ENCODE data around the gene TLN1. TPM values are rescaled to one million over a fixed set of nuclear protein-coding genes. Genes with fewer than 3 reads are reported as not detected.
A peak's percentile ranks its signal among the peaks of the same experiment; 100 is the strongest.

Gene TLN1
- total RNA-seq, 3 donors from 2014 or later: 163 to 497 (median 215) TPM

GRCh38 chr9:35729101-35729500 is 2.9 kb downstream of the TLN1 start:
- intact Hi-C loops (cut with DNase I; ENCODE audit: low total_unique reads): loop anchor here (1.0 kb wide), 1 partner anchor 33 kb away; no protein-coding TSS in a partner anchor
- DNase-seq (ENCODE audit: low spot score in 2 of 2): no peak
- H3K4me1 ChIP-seq: peaks cover 13 to 30% of the 10 kb centered on the region in 2 donors

GRCh38 chr9:35728041-35728971 is 3.7 kb downstream of the TLN1 start:
- peaks cover 13 to 26% of the 10 kb centered on the region in 2 donors for H3K4me1 ChIP-seq
- no peaks in the 10 kb centered on the region for H3K27me3 ChIP-seq
- intact Hi-C loops (cut with DNase I; ENCODE audit: low total_unique reads): no loop called here
- H3K9me3 ChIP-seq: no peaks in the 10 kb centered on the region
- peak in 1 of 2 donors; percentile 79 for DNase-seq (ENCODE audit: low spot score in 2 of 2)
- H3K4me3 ChIP-seq: peak overlapping the region; percentile 18 to 82 (median 74)
- peak; percentile 14 to 58 (median 39) for TF ChIP-seq POLR2AphosphoS5 (IDR thresholded peaks at IDR 0.05)
- no peak for TF ChIP-seq POLR2A (IDR thresholded peaks at IDR 0.05)
- H3K27ac ChIP-seq: peak overlapping the region; percentile 98 to 99
- peaks cover 10% of the 10 kb centered on the region for H3K36me3 ChIP-seq

More at GRCh38 chr9:35729101-35729500, 2.9 kb downstream of the TLN1 start:
- Histone ChIP-seq H3K36me3 (peaks cover 10% of the 10 kb centered on the region), H3K27me3 (no peaks in the 10 kb centered on the region), H3K4me3 (peak overlapping the region; percentile 74 to 82 (median 79)), H3K9me3 (no peaks in the 10 kb centered on the region), H3K27ac (peak overlapping the region; percentile 98 to 99)
- TF ChIP-seq POLR2AphosphoS5 (IDR thresholded peaks at IDR 0.05): no peak
- no peak for TF ChIP-seq POLR2A (IDR thresholded peaks at IDR 0.05)
- TF ChIP-seq CTCF (IDR thresholded peaks at IDR 0.05): no peak

GRCh38 chr9:35727676-35728040 is 4.3 kb downstream of the TLN1 start:
- TF ChIP-seq CTCF (IDR thresholded peaks at IDR 0.05): no peak
- TF ChIP-seq POLR2A (IDR thresholded peaks at IDR 0.05): no peak
- TF ChIP-seq POLR2AphosphoS5 (IDR thresholded peaks at IDR 0.05): no peak
- H3K36me3 ChIP-seq: peaks cover 10% of the 10 kb centered on the region
- no peak for DNase-seq (ENCODE audit: low spot score in 2 of 2)
- peak overlapping the region; percentile 98 to 99 for H3K27ac ChIP-seq
- peaks cover 13 to 23% of the 10 kb centered on the region in 2 donors for H3K4me1 ChIP-seq
- H3K4me3 ChIP-seq: peak overlapping the region; percentile 5 to 82 (median 74)
- intact Hi-C loops (cut with DNase I; ENCODE audit: low total_unique reads): no loop called here
- no peaks in the 10 kb centered on the region for H3K9me3 ChIP-seq
- H3K27me3 ChIP-seq: no peaks in the 10 kb centered on the region

- TF ChIP-seq POLR2A (IDR thresholded peaks at IDR 0.05): no peak
- TF ChIP-seq CTCF (IDR thresholded peaks at IDR 0.05): no peak
- no peak for TF ChIP-seq POLR2AphosphoS5 (IDR thresholded peaks at IDR 0.05)
- intact Hi-C loops (cut with DNase I; ENCODE audit: low total_unique reads): no loop called here
Observed at GRCh38 chr9:35726931-35727330, 5.1 kb downstream of the TLN1 start.

GRCh38 chr9:35725362-35725761 is 6.6 kb downstream of the TLN1 start:
- intact Hi-C loops (cut with DNase I; ENCODE audit: low total_unique reads): no loop called here
- Histone ChIP-seq H3K27me3 (no peaks in the 10 kb centered on the region), H3K27ac (no peak overlapping the region), H3K4me3 (no peak overlapping the region), H3K4me1 (peaks cover 13 to 17% of the 10 kb centered on the region in 2 donors), H3K36me3 (peaks cover 10% of the 10 kb centered on the region), H3K9me3 (no peaks in the 10 kb centered on the region)
- no peak for DNase-seq (ENCODE audit: low spot score in 2 of 2)
- no peak for TF ChIP-seq POLR2A (IDR thresholded peaks at IDR 0.05)
- no peak for TF ChIP-seq POLR2AphosphoS5 (IDR thresholded peaks at IDR 0.05)

More at GRCh38 chr9:35726931-35727330, 5.1 kb downstream of the TLN1 start:
- Histone ChIP-seq H3K36me3 (peaks cover 10% of the 10 kb centered on the region), H3K27ac (peak overlapping the region; percentile 98 to 99), H3K4me3 (peak overlapping the region in 1 of 3 donors; percentile 74), H3K4me1 (peaks cover 13 to 23% of the 10 kb centered on the region in 2 donors), H3K9me3 (no peaks in the 10 kb centered on the region), H3K27me3 (no peaks in the 10 kb centered on the region)
- DNase-seq (ENCODE audit: low spot score in 2 of 2): no peak

- Histone ChIP-seq H3K4me1 (peaks cover 6 to 17% of the 10 kb centered on the region in 2 donors), H3K27me3 (no peaks in the 10 kb centered on the region), H3K27ac (no peak overlapping the region), H3K4me3 (no peak overlapping the region), H3K36me3 (peaks cover 20% of the 10 kb centered on the region), H3K9me3 (no peaks in the 10 kb centered on the region)
- TF ChIP-seq CTCF (IDR thresholded peaks at IDR 0.05) (no peak), POLR2A (IDR thresholded peaks at IDR 0.05) (no peak), POLR2AphosphoS5 (IDR thresholded peaks at IDR 0.05) (no peak)
- intact Hi-C loops (cut with DNase I; ENCODE audit: low total_unique reads): no loop called here
- DNase-seq (ENCODE audit: low spot score in 2 of 2): no peak
Observed at GRCh38 chr9:35723908-35724307, 8.1 kb downstream of the TLN1 start.

All from breast epithelium (tissue), 4 donors.